Parathyroid adenoma (tissue), 2 donors: Measurements from ENCODE around the gene CD3D.

Source experiments
- H2AFZ ChIP-seq: fragments of 300-600 bp; sonication (generic); one replicate; pipeline ENCODE4 v1.7.0; 2017; ENCODE audit warnings: antibody characterized with exemption, mild to moderate bottlenecking
- H3K27ac ChIP-seq: fragments of 300-600 bp; sonication (generic); one replicate; pipeline ENCODE4 v1.7.0; 2017
- H3K27me3 ChIP-seq: fragments of 300-600 bp; sonication (generic); one replicate; pipeline ENCODE4 v1.7.0; 2017; ENCODE audit warnings: low read length; ENCODE audit not compliant: control insufficient read depth, insufficient read depth
- H3K36me3 ChIP-seq: fragments of 300-600 bp; sonication (generic); one replicate; pipeline ENCODE4 v1.7.0; 2017; ENCODE audit warnings: low read length; ENCODE audit not compliant: control insufficient read depth, insufficient read depth
- H3K4me1 ChIP-seq: fragments of 300-600 bp; sonication (generic); one replicate; pipeline ENCODE4 v1.7.0; 2017; ENCODE audit warnings: control low read depth
- H3K4me2 ChIP-seq: fragments of 300-600 bp; sonication (generic); one replicate; pipeline ENCODE4 v1.7.0; 2017; ENCODE audit warnings: low read length
- H3K4me3 ChIP-seq: fragments of 300-600 bp; sonication (generic); one replicate; pipeline ENCODE4 v1.7.0; 2017; ENCODE audit warnings: low read depth, low read length
- H3K79me2 ChIP-seq: fragments of 300-600 bp; sonication (generic); one replicate; pipeline ENCODE4 v1.7.0; 2017; ENCODE audit warnings: control low read depth
- H3K9ac ChIP-seq: fragments of 300-600 bp; sonication (generic); one replicate; pipeline ENCODE4 v1.7.0; 2017; ENCODE audit warnings: mild to moderate bottlenecking
- H3K9me3 ChIP-seq: fragments of 300-600 bp; sonication (generic); one replicate; pipeline ENCODE4 v1.7.0; 2017; ENCODE audit warnings: low read length; ENCODE audit not compliant: control insufficient read depth
- CTCF ChIP-seq: fragments of 300-600 bp; sonication (generic); IDR thresholded peaks from one replicate; pipeline ENCODE4 v1.7.0; 2017; ENCODE audit warnings: antibody characterized with exemption, mild to moderate bottlenecking
- donor health status: primary hyperparathyroidism.

The CD3D gene

DNA sequence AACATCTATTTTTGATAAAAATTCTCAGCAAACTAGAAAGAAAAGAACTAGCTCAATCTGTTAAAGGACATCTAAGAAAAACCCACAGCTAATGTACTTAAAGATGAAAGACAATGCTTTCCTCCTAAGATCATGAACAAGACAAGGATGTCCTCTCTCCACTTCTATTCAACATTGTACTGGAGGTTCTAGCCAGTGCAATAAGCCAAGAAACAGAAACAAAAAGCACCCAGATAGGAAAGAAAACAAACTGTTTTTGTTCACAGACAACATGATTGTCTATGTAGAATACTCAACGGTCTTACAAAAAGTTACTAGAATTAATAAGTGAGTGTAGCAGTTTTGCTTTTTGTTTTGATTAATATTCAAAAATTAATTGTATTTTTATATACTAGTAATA is 7.8 kb downstream of the CD3D start:
- no peak overlapping the region for H3K9ac ChIP-seq
- H3K4me1 ChIP-seq, result no peaks in the 10 kb centered on the region

GRCh38 chr11:118328745-118329144 is 13.8 kb downstream of the CD3D start:
- no peak overlapping the region for H3K9ac ChIP-seq
- no peak overlapping the region for H2AFZ ChIP-seq
- no peaks in the 10 kb centered on the region for H3K36me3 ChIP-seq
- H3K27ac ChIP-seq, result no peak overlapping the region
- H3K9me3 ChIP-seq, result no peaks in the 10 kb centered on the region
- no peaks in the 10 kb centered on the region for H3K27me3 ChIP-seq
- H3K4me2 ChIP-seq, result no peak overlapping the region
- H3K4me3 ChIP-seq, result no peak overlapping the region
- H3K79me2 ChIP-seq, result no peaks in the 10 kb centered on the region
- H3K4me1 ChIP-seq, result no peaks in the 10 kb centered on the region
- no peak for TF ChIP-seq CTCF

More for the DNA sequence above, 7.8 kb downstream of the CD3D start:
- Histone ChIP-seq H2AFZ (no peak overlapping the region), H3K79me2 (no peaks in the 10 kb centered on the region), H3K27ac (no peak overlapping the region), H3K27me3 (no peaks in the 10 kb centered on the region), H3K9me3 (no peaks in the 10 kb centered on the region), H3K4me3 (no peak overlapping the region), H3K36me3 (no peaks in the 10 kb centered on the region), H3K4me2 (no peak overlapping the region)
- TF ChIP-seq CTCF, result no peak

DNA sequence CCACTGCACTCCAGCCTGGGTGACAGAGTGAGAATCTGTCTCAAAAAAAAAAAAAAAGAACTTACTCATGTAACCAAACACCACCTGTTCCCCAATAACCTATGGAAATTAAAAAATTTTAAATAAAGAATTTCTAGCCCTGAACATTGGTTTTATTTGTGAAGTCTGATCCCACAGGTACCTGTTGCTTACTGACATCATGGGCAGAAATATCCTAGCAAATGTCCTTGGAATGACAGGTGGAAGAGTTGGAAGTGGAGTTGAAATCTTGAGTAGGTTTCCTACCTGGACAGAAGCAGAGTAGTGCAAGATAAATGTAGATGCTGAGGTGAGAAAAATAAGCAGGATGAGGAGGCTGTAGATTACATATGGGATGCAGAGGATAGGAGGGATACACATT is 17.2 kb downstream of the CD3D start:
- Histone ChIP-seq H3K4me1 (peaks cover 4% of the 10 kb centered on the region), H3K27me3 (no peaks in the 10 kb centered on the region), H2AFZ (no peak overlapping the region), H3K9ac (no peak overlapping the region), H3K4me2 (no peak overlapping the region), H3K36me3 (no peaks in the 10 kb centered on the region), H3K79me2 (no peaks in the 10 kb centered on the region), H3K4me3 (no peak overlapping the region), H3K9me3 (no peaks in the 10 kb centered on the region), H3K27ac (no peak overlapping the region)
- TF ChIP-seq CTCF, result no peak

- H2AFZ ChIP-seq, result no peak overlapping the region
- peaks cover 4% of the 10 kb centered on the region for H3K4me1 ChIP-seq
- no peaks in the 10 kb centered on the region for H3K27me3 ChIP-seq
- no peak overlapping the region for H3K4me2 ChIP-seq
- H3K36me3 ChIP-seq, result no peaks in the 10 kb centered on the region
- TF ChIP-seq CTCF, result no peak
- no peak overlapping the region for H3K4me3 ChIP-seq
- no peaks in the 10 kb centered on the region for H3K9me3 ChIP-seq
- H3K27ac ChIP-seq, result no peak overlapping the region
- no peaks in the 10 kb centered on the region for H3K79me2 ChIP-seq
- no peak overlapping the region for H3K9ac ChIP-seq
Measured at GRCh38 chr11:118322721-118323120, 19.8 kb downstream of the CD3D start.

GRCh38 chr11:118321386-118322082 is 21.0 kb downstream of the CD3D start:
- Histone ChIP-seq H3K9ac (no peak overlapping the region), H2AFZ (peak overlapping the region; percentile 46), H3K36me3 (no peaks in the 10 kb centered on the region), H3K79me2 (no peaks in the 10 kb centered on the region), H3K27me3 (no peaks in the 10 kb centered on the region), H3K4me3 (no peak overlapping the region), H3K4me1 (peaks cover 4% of the 10 kb centered on the region), H3K9me3 (no peaks in the 10 kb centered on the region), H3K4me2 (peak overlapping the region; percentile 37), H3K27ac (peak overlapping the region; percentile 77)
- no peak for TF ChIP-seq CTCF
